ENCODE results near the gene GLMN.

DNA sequence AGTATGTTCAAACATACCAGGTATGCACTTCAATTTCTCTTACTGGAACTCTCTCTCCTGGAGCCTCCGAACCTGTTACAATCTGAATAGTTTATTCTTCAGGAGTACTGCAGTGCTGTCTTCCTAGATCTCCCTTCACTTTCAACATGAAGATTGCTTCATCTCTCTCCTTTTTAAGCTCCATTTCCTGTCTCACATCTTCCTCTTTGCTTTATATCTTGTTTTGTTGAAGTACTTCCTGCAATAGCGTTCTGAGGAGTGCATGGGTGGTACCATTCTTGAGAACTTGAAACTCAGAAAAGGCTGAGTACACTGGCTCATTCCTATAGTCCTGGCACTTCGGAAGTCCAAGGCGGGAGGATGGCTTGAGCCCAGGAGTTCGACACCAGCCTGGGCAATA, 96.8 kb downstream of the GLMN start:
- TF ChIP-seq, protein P1, sequence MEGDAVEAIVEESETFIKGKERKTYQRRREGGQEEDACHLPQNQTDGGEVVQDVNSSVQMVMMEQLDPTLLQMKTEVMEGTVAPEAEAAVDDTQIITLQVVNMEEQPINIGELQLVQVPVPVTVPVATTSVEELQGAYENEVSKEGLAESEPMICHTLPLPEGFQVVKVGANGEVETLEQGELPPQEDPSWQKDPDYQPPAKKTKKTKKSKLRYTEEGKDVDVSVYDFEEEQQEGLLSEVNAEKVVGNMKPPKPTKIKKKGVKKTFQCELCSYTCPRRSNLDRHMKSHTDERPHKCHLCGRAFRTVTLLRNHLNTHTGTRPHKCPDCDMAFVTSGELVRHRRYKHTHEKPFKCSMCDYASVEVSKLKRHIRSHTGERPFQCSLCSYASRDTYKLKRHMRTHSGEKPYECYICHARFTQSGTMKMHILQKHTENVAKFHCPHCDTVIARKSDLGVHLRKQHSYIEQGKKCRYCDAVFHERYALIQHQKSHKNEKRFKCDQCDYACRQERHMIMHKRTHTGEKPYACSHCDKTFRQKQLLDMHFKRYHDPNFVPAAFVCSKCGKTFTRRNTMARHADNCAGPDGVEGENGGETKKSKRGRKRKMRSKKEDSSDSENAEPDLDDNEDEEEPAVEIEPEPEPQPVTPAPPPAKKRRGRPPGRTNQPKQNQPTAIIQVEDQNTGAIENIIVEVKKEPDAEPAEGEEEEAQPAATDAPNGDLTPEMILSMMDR (IDR thresholded peaks at IDR 0.05) = no peak
- TF ChIP-seq POLR2A (IDR thresholded peaks at IDR 0.05) = no peak

All from ovary (tissue), 3 donors.